Measurements from ENCODE around the gene TNNC1.

GRCh38 chr3:52428151-52429005 is 25.5 kb downstream of the TNNC1 start:
- TF ChIP-seq TARDBP (IDR thresholded peaks at IDR 0.05): no peak
- TF ChIP-seq SUZ12 (IDR thresholded peaks at IDR 0.05): no peak
- no peak for TF ChIP-seq CTBP1 (IDR thresholded peaks at IDR 0.05; ENCODE audit: borderline replicate concordance)
- no peak for TF ChIP-seq FOXM1 (IDR thresholded peaks at IDR 0.05; ENCODE audit: borderline replicate concordance)
- TF ChIP-seq NFRKB (IDR thresholded peaks at IDR 0.05): no peak
- no peak for TF ChIP-seq SP1 (IDR thresholded peaks at IDR 0.05)
- no peak for TF ChIP-seq FOXK2 (IDR thresholded peaks at IDR 0.05)
- TF ChIP-seq BHLHE40 (IDR thresholded peaks at IDR 0.05; ENCODE audit: borderline replicate concordance): no peak
- TF ChIP-seq ELF4 (IDR thresholded peaks at IDR 0.05): no peak
- TF ChIP-seq FOXA1 (IDR thresholded peaks at IDR 0.05): no peak
- TF ChIP-seq ZNF384 (IDR thresholded peaks at IDR 0.05): no peak
- no peak for TF ChIP-seq PKNOX1 (IDR thresholded peaks at IDR 0.05)
- no peak for TF ChIP-seq HDGF (IDR thresholded peaks at IDR 0.05; ENCODE audit: borderline replicate concordance)
- no peak for TF ChIP-seq LEF1 (IDR thresholded peaks at IDR 0.05; ENCODE audit: borderline replicate concordance)
